Measurements from ENCODE around the gene KDELR3. TPM values are rescaled to one million over a fixed set of nuclear protein-coding genes. Genes with fewer than 3 reads are reported as not detected.

KDELR3 gene
- total RNA-seq, 1 experiment from 2014 or later: 6.4 TPM

DNA sequence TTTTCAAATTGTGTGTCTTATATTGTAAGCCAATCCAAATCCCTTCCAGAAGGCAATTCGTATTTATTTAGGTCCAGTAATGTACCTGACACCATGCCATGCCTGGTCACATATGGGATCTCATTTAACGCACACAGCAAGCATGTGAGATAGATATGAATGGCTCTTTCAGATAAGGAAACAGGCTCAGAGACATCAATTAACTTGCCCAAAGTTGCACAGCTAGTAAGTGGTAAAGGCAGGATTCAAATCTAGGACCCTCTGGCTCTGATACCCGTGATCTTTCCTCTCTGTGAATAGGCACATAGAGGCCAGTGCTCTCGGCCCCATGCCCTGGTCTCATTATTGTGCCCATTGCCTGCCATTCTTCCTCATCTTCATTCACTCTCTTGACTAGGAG is 47.2 kb upstream of the KDELR3 start:
- ChIA-PET CTCF (no interaction called here), POLR2A (interaction anchor here (0.6 kb wide), 1 partner anchor 133 kb away, joined by 3 read pairs; no protein-coding TSS in a partner anchor)
- Mint-ChIP-seq H3K9me3 (ENCODE audit: unreplicated experiment) (no peaks in the 10 kb centered on the region), H3K4me1 (ENCODE audit: insufficient read depth, unreplicated experiment) (peaks cover 6% of the 10 kb centered on the region), H3K27me3 (ENCODE audit: insufficient read depth, unreplicated experiment) (no peaks in the 10 kb centered on the region), H3K27ac (ENCODE audit: low read depth, unreplicated experiment) (no peak overlapping the region), H3K4me3 (ENCODE audit: unreplicated experiment) (no peak overlapping the region), H3K36me3 (ENCODE audit: insufficient read depth, unreplicated experiment) (peaks cover 6% of the 10 kb centered on the region)
- DNase-seq (ENCODE audit: unreplicated experiment): no peak
- TF ChIP-seq, protein P1, sequence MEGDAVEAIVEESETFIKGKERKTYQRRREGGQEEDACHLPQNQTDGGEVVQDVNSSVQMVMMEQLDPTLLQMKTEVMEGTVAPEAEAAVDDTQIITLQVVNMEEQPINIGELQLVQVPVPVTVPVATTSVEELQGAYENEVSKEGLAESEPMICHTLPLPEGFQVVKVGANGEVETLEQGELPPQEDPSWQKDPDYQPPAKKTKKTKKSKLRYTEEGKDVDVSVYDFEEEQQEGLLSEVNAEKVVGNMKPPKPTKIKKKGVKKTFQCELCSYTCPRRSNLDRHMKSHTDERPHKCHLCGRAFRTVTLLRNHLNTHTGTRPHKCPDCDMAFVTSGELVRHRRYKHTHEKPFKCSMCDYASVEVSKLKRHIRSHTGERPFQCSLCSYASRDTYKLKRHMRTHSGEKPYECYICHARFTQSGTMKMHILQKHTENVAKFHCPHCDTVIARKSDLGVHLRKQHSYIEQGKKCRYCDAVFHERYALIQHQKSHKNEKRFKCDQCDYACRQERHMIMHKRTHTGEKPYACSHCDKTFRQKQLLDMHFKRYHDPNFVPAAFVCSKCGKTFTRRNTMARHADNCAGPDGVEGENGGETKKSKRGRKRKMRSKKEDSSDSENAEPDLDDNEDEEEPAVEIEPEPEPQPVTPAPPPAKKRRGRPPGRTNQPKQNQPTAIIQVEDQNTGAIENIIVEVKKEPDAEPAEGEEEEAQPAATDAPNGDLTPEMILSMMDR (IDR thresholded peaks at IDR 0.05; ENCODE audit: unreplicated experiment): no peak
- BruUV-seq (replicated peaks): no TSS peak
- intact Hi-C loops (cut with micrococcal nuclease): no loop called here

DNA sequence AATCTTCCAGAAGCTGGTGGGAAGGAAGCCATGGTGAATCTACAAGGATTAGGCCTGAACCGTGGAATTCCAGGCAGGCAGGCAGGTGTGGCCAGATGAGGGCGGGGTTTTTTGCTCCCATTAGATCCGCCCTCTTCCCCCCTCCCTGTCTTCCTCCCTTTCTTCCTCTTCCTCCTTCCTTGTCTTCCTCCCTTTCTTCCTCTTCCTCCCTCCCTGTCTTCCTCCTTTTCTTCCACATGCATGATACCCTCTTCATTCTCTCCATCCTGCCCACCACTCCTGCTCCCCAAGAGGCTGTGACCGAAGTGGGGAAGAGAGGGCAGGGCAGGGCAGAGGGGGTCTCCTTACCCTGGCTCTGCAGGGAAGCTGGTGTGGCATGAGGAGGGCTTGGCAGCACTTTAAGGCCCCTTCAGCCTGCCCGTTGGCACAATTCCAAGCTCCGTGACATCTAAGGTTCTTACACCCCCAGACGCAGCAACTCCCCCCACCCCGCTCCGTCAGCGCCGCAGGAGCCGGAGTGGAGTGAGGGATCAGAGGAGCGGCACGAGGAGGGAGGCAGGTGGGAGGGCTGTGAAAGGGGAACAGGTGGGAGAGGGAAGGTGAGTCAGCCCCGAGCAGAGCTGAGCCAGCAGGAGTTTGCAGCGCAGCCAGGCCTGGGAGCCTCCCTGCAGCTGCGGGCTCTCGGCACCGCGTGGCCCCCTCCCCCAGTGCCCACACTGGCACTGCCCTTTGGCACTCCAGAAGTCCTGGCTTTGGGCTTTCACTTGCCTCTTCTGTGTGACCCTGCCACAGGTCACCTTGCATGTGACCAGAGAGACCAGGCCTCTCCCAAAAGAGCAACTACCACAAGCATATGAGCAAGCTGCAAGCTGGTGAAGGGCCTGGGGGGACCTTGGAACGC is 45.0 kb upstream of the KDELR3 start:
- no peaks in the 10 kb centered on the region for H3K9me3 Mint-ChIP-seq (ENCODE audit: unreplicated experiment)
- no peaks in the 10 kb centered on the region for H3K27me3 Mint-ChIP-seq (ENCODE audit: insufficient read depth, unreplicated experiment)
- ChIA-PET CTCF (interaction anchor here (0.6 kb wide), 1 partner anchor 273 kb away, joined by 4 read pairs; no protein-coding TSS in a partner anchor), POLR2A (no interaction called here)
- peaks cover 6% of the 10 kb centered on the region for H3K4me1 Mint-ChIP-seq (ENCODE audit: insufficient read depth, unreplicated experiment)
- intact Hi-C loops (cut with micrococcal nuclease): no loop called here
- no TSS peak for BruUV-seq (replicated peaks)
- DNase-seq (ENCODE audit: unreplicated experiment): no peak
- TF ChIP-seq, protein P1 (IDR thresholded peaks at IDR 0.05; ENCODE audit: unreplicated experiment): no peak
- H3K4me3 Mint-ChIP-seq (ENCODE audit: unreplicated experiment): no peak overlapping the region
- H3K36me3 Mint-ChIP-seq (ENCODE audit: insufficient read depth, unreplicated experiment): peaks cover 6% of the 10 kb centered on the region
- no peak overlapping the region for H3K27ac Mint-ChIP-seq (ENCODE audit: low read depth, unreplicated experiment)

DNA sequence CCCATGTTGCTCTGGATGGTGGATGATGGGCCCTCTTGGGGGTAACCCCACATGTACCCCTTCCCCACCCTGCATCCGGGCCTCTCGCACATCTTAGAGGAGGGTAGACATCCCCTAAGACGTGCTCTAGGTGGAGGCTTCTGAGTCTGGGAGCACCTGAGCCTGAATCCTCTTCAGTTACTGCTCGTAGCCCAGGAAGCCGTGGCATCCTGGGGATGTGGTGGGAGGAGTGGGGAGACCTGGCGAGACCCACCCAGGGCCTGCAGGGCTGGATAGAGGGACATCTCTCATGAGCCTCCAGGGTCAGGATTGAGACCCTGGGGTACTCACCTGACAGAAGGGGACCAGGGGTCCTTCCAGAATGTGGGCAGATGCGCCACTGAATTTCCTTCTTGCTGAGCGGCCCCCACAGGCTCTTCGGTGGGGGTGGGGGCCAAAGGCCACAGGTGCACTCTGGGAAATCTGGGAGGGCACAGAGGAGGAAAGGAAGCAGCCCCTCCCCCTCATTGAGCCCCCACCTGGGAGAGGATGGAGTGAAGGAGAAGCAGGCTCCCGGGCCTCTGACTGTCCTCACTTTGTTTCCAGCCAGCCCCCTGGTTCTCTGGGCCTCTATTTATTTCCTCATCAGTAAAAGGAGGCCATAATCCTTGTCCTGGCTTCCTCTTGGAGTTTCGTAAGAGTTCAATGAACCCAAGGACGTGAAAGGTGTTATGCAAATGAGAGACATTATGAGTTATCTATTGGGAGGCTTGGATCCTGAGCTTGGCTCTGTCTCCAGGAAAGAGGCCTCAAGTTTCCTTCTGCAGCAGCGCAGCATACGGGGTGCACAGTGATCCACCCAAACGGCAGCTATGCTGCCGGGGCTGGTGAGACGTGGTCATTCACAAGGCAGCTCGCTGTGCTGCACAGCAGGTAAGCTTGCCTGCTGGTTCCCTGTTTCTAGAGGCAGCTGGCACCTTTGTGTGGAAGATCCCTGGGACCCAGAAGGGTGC is 44.1 kb upstream of the KDELR3 start:
- BruUV-seq (replicated peaks): no TSS peak
- CTCF ChIA-PET: interaction anchor here (1.4 kb wide), 1 partner anchor 10 kb away, joined by 7 read pairs; no protein-coding TSS in a partner anchor
- POLR2A ChIA-PET: no interaction called here

More for the DNA sequence above, 44.1 kb upstream of the KDELR3 start:
- DNase-seq (ENCODE audit: unreplicated experiment): peak; percentile 40
- Mint-ChIP-seq H3K36me3 (ENCODE audit: insufficient read depth, unreplicated experiment) (peaks cover 6% of the 10 kb centered on the region), H3K27ac (ENCODE audit: low read depth, unreplicated experiment) (no peak overlapping the region), H3K9me3 (ENCODE audit: unreplicated experiment) (no peaks in the 10 kb centered on the region), H3K4me3 (ENCODE audit: unreplicated experiment) (no peak overlapping the region), H3K4me1 (ENCODE audit: insufficient read depth, unreplicated experiment) (peaks cover 6% of the 10 kb centered on the region), H3K27me3 (ENCODE audit: insufficient read depth, unreplicated experiment) (no peaks in the 10 kb centered on the region)
- intact Hi-C loops (cut with micrococcal nuclease): no loop called here
- TF ChIP-seq, protein P1 (IDR thresholded peaks at IDR 0.05; ENCODE audit: unreplicated experiment): no peak
